T-helper 1 cell treated with Interleukin-12 subunit alpha and Interleukin-12 subunit beta and Interleukin-4 antibody, amounts not matched to agents 30 ng/mL and 1 ng/mL, for 36 hours (primary cell): ENCODE data around the gene KIR3DL1. TPM values are rescaled to one million over a fixed set of nuclear protein-coding genes. Genes with fewer than 3 reads are reported as not detected.
"Not testable (repeated sequence)": the region's sequence is repeated elsewhere in the genome, so short reads cannot be mapped to it uniquely, and the experiment has no call there.

ENCODE experiments used
- intact Hi-C: fragments of 100-400 bp; cut with micrococcal nuclease; formaldehyde crosslinking; loops from one replicate; pipeline ENCODE4 v1.15.1; 2024
- total RNA-seq: library from RNA; stranded (reverse); gene quantifications from 2 replicates; pipeline ENCODE4 v1.2.3, GENCODE V29; 2022

The KIR3DL1 gene
- 0.17 TPM in 1 of 2 replicates, not detected in the other for total RNA-seq

DNA sequence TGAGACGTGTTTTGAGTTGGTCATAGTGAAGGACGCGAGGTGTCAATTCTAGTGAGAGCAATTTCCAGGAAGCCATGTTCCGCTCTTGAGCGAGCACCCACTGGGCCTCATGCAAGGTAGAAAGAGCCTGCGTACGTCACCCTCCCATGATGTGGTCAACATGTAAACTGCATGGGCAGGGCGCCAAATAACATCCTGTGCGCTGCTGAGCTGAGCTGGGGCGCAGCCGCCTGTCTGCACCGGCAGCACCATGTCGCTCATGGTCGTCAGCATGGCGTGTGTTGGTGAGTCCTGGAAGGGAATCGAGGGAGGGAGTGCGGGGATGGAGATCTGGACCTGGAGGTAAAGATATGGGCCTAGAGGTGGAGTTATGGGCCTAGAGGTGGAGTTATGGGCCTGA lies at the start of gene KIR3DL1:
TSS of gene KIR3DL1 (plus strand) at position 218 of the 400 bp plus-strand sequence.
- intact Hi-C loops, result not testable (repeated sequence)

DNA sequence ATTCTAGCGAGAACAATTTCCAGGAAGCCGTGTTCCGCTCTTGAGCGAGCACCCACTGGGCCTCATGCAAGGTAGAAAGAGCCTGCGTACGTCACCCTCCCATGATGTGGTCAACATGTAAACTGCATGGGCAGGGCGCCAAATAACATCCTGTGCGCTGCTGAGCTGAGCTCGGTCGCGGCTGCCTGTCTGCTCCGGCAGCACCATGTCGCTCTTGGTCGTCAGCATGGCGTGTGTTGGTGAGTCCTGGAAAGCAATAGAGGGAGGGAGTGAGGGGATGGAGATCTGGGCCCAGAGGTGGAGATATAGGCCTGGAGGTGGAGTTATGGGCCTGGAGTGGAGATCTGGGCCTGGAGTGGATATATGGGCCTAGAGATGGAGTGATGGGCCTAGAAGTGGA lies 46.6 kb upstream of the KIR3DL1 start, which contains the start of gene KIR2DL1:
TSS of gene KIR2DL1 (plus strand) at position 148 of the 400 bp plus-strand sequence. CDS start at position 206, 58 bp downstream.
- intact Hi-C loops, result not testable (repeated sequence)

DNA sequence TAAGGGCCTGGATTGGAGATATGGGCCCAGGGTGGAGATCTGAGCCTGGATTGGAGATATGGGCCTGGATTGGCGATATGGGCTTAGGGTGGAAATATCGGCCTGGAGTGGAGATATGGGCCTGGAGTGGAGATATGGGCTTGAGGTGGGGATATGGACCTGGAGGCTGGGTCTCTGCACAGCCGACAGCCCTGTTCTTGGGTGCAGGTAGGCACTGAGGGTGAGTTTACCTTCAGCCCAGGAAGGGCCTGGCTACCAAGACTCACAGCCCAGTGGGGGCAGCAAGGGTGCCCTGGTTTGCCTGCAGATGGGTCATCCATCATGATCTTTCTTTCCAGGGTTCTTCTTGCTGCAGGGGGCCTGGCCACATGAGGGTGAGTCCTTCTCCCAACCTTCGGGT lies 45.8 kb upstream of the KIR3DL1 start:
- intact Hi-C loops, result not testable (repeated sequence)

DNA sequence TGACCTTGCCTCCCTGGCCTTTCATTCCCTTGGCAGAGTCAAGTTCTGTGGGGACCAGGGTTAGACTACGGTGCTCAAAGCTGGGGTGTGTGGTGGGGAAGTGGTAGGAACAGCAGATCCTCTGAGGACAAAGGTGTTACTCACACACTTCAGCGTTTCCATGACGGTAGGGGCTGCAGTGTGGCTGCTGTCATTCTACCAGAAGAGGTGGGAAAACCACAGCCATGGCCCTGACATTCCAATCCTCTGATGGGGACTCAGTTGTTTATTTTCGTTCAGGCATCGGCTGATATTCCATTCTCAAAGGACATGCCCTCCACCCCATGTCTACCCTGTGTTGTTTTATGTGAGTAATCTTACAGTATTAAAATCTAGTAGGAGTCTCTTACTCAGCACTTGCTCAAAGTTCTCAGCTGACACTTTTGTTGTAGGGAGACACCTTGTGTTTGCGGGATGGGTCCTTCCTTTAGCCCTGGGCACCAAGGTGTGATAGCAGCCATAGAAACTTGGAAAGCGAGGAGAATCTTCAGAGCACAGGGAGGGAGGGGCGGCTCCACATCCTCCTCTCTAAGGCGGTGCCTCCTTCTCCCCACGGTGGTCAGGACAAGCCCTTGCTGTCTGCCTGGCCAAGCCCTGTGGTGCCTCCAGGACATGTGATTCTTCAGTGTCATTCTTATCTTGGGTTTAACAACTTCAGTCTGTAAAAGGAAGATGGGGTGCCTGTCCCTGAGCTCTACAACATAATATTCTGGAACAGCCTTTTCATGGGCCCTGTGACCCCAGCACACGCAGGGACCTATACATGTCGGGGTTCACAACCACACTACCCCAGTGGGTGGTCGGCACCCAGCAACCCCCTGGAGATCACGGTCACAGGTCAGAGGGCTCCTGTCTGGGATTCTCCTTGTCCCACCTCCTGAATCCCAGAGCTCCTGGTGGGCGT lies 45.0 kb upstream of the KIR3DL1 start:
- intact Hi-C loops, result not testable (repeated sequence)

DNA sequence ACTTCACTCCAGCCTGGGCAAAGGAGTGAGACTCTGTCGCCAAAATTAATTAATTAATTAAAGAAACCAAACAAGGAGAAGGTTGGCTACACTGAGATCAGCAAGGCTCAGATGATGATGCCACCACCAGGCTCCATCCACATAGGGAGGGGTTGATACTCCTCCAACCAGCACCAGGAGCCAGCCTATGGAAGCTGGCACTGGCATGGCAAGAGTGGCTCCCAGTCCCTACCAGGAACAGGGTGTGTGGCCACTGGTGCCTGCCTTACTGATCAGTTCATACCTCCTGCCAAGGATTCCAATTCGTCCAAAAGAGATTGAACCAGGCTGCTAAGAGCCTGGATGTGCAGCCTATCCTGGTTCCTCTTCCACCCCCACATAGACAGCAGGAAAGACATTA lies 43.6 kb upstream of the KIR3DL1 start:
- intact Hi-C loops, result not testable (repeated sequence)

DNA sequence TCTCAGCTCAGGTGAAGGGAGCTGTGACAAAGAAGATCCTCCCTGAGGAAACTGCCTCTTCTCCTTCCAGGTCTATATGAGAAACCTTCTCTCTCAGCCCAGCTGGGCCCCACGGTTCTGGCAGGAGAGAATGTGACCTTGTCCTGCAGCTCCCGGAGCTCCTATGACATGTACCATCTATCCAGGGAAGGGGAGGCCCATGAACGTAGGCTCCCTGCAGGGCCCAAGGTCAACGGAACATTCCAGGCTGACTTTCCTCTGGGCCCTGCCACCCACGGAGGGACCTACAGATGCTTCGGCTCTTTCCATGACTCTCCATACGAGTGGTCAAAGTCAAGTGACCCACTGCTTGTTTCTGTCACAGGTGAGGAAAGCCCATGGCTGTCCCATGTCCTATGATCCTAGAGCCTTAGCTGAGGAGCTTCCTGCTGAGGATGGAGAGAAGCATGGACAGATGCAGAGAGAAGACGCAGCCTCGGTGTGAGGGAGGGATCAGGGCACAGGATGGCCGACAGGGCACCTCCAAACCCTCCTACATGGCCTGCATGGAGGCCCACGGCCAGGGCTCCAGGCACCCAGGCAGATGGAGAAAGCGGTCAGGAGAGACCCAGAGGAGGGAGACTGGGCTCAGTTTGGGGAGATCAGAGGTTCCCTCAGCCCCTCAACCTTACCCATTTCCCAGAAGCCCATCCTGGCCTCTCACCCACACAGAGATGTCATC lies 41.0 kb upstream of the KIR3DL1 start:
- intact Hi-C loops, result not testable (repeated sequence)

DNA sequence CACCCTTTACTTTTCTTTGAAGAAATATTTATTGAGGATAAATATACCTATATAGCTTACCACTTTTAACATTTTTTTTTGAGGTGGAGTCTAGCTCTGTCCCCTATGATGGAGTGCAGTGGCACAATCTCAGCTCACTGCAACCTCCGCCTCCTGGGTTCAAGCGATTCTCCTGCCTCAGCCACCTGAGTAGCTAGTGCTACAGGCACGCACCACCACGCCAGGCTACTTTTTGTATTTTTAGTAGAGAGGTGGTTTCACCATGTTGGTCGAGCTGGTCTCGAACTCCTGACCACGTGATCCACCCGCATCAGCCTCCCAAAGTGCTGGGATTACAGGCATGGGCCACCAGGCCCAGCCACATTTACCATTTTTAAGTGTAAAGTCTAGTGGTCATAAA lies 40.4 kb upstream of the KIR3DL1 start:
- intact Hi-C loops, result not testable (repeated sequence)

DNA sequence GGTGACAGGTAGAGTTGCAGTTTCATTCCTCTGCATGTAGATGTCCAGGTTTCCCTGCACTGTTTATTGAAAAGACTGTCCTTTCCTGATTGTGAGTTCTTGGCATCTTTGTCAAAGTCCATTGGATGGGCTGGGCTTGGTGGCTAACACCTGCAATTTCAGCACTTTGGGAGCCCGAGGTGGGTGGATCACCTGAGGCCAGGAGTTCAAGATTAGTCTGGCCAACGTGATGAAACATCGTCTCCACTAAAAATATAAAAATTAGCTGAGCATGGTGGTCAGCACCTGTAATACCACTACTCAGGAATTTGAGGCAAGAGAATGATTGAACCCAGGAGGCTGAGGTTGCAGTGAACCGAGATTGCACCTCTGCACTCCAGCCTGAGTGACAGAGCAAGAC lies 38.4 kb upstream of the KIR3DL1 start:
- intact Hi-C loops, result not testable (repeated sequence)

DNA sequence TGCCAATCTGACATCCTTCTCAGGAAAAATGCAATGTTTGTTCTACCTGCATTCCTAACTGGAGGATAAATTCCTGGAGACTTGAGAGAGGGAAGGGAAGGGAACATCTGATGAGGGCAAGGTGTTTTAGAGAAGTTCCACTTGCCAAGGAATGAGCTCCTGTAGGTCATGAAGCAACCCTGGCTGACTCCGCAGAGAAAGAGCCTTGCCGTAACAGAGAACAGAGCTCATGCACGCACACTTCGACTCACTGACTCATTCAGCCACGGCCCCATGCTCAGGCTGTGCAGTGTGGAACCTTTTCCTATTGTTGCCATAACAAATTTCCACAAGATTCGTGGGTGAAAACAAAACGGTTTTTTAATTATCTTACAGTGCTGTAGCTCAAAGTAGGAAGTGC lies 37.4 kb upstream of the KIR3DL1 start:
- intact Hi-C loops, result not testable (repeated sequence)

DNA sequence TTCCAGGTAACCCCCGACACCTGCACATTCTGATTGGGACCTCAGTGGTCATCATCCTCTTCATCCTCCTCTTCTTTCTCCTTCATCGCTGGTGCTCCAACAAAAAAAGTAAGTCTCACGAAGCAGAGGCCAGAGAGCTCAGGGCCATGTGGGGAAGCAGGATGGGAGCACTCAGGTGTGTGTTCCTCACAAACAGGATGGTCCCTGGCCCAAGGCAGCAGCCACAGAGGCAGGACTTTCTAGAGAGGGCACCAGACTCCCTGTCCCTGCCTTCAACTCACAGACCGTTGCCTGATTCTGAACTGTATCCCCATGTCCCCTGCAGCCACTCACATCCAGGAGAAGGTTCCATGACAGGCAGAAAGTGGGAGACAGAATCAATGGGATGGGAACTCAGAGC lies 33.4 kb upstream of the KIR3DL1 start:
- intact Hi-C loops, result not testable (repeated sequence)

DNA sequence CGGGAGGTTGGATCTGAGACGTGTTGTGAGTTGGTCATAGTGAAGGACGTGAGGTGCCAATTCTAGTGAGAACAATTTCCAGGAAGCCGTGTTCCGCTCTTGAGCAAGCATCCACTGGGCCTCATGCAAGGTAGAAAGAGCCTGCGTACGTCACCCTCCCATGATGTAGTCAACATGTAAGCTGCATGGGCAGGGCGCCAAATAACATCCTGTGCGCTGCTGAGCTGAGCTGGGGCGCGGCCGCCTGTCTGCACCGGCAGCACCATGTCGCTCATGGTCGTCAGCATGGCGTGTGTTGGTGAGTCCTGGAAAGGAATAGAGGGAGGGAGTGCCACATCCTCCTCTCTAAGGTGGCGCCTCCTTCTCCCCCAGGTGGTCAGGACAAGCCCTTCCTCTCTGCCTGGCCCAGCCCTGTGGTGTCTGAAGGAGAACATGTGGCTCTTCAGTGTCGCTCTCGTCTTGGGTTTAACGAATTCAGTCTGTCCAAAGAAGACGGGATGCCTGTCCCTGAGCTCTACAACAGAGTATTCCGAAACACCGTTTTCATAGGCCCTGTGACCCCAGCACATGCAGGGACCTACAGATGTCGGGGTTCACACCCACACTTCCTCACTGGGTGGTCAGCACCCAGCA lies 30.1 kb upstream of the KIR3DL1 start:
- intact Hi-C loops, result not testable (repeated sequence)

DNA sequence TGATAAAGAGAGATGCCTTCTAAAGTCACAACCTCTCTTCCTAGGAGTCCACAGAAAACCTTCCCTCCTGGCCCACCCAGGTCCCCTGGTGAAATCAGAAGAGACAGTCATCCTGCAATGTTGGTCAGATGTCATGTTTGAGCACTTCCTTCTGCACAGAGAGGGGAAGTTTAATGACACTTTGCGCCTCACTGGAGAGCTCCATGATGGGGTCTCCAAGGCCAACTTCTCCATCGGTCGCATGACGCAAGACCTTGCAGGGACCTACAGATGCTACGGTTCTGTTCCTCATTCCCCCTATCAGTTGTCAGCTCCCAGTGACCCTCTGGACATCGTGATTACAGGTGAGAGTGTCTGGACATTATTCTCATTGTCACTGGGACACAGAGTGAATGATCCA lies 28.1 kb upstream of the KIR3DL1 start:
- intact Hi-C loops, result not testable (repeated sequence)

DNA sequence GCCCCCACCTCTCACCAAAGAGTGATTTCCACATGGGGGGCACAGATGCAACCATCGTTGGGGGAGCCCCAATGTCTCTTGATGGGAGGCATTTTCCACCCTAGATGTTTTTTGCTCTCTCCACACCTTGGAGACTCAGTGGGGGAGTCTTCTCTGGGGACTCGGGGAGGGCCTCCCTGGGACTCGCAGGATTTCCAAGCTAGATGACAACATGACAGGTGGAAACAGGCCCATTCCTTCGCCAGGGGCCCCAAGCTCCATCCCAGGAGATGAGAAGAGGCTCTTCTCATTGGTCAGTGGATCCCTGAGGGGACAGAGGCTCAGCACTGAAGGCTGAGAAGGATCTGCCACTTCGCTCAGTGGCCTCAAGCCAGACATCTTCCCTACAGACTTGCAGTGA lies 25.6 kb upstream of the KIR3DL1 start:
- intact Hi-C loops, result no loop called here

DNA sequence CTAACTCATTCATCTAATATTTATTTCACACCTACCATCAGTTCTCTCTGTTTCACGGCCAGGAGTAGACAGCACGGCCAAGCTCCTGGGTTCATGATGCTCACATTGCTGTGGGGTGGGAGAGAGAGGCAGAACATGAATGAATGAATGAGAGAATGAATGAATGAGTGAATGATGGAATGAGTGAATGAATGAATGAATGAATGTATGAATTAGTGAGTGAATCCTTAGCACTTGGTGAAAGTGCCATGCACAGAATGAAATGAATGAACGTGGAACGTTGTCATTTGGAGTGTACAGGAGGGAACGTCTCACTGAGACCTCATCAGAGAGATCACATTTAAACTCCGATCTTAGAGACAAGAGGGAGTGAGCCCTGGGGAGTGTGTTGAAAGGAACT lies 24.8 kb upstream of the KIR3DL1 start:
- intact Hi-C loops, result no loop called here

DNA sequence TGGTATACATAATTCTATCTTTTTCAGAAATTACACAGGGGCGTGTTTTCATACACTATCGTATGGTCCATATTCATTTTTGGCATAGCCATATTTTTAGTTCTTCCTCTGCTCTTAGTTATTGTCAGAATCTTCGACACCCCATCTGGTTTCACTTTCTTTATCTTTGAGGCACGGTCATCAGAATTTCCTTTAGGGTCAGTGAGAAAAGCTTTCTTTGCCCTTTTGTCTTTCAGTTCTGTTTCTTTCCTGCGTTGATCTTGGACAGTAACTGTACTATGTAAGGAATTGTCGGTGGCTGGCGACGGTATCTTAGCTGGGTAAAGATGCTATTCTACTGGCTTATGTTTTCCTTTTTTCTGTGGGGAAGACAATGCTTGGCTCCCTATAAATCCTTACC lies 23.5 kb upstream of the KIR3DL1 start:
- intact Hi-C loops, result no loop called here

DNA sequence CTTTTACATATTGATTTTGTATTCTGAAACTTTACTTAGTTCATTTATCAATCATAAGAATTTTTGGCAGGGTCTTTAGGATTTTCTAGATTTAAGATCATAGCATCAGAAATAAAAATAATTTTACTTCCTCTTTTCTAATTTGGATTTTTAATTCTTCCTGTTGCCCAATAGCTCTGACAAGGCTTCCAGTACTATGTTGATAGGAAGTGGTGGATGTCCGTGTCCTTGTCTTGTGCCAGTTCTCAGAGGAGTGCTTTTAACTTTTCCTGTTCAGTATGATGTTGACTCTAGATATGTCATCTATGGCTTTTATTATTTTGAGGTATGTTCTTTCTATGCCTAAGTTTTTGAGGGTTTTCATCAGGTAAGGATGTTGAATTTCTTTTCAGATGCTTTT lies 20.5 kb upstream of the KIR3DL1 start:
- intact Hi-C loops, result no loop called here

DNA sequence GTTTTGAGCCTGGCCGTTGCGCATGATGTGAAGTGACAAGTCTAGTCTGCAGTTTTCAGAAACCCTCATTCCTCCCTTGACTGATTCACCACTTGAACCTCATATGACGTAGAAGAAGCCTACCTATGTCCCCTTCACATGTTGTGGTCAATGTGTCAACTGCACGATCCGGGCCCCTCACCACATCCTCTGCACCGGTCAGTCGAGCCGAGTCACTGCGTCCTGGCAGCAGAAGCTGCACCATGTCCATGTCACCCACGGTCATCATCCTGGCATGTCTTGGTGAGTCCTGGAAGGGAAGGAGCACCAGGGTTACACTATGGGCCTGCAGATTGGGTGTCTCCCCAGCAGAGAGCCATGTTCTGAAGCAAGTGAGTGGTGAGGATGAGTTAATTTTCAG lies 12.9 kb upstream of the KIR3DL1 start, which contains the start of gene KIR2DL4:
TSS of gene KIR2DL4 (plus strand) at position 201 of the 400 bp plus-strand sequence. CDS start at position 243, 42 bp downstream.
- intact Hi-C loops, result no loop called here

DNA sequence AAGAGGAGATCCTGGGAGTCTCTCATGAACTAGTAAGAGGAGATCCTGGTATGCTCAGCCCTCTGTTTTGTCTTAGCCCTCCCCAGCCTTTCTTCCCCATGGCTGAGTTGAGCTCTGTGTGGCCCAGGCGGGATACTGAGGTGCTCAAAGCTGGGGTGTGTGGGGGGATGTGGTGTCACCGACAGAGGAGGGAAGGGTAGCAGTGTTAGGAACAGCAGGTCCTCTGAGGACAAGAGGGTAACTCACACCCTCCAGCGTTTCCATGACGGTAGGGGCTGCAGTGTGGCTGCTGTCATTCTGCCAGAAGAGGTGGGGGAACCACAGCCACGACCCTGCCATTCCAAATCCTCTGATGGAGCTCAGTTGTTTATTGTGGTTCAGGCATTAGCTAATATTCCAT lies 12.2 kb upstream of the KIR3DL1 start:
- intact Hi-C loops, result no loop called here

DNA sequence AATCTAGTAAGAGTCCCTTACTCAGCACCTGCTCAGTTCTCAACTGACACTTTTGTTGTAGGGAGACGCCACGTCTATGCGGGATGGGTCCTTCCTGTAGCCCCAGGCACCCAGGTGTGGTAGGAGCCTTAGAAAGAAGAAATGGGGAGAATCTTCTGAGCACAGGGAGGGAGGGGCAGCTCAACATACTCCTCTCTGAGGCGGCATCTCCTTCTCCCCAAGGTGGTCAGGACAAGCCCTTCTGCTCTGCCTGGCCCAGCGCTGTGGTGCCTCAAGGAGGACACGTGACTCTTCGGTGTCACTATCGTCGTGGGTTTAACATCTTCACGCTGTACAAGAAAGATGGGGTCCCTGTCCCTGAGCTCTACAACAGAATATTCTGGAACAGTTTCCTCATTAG lies 11.7 kb upstream of the KIR3DL1 start:
- intact Hi-C loops, result no loop called here

DNA sequence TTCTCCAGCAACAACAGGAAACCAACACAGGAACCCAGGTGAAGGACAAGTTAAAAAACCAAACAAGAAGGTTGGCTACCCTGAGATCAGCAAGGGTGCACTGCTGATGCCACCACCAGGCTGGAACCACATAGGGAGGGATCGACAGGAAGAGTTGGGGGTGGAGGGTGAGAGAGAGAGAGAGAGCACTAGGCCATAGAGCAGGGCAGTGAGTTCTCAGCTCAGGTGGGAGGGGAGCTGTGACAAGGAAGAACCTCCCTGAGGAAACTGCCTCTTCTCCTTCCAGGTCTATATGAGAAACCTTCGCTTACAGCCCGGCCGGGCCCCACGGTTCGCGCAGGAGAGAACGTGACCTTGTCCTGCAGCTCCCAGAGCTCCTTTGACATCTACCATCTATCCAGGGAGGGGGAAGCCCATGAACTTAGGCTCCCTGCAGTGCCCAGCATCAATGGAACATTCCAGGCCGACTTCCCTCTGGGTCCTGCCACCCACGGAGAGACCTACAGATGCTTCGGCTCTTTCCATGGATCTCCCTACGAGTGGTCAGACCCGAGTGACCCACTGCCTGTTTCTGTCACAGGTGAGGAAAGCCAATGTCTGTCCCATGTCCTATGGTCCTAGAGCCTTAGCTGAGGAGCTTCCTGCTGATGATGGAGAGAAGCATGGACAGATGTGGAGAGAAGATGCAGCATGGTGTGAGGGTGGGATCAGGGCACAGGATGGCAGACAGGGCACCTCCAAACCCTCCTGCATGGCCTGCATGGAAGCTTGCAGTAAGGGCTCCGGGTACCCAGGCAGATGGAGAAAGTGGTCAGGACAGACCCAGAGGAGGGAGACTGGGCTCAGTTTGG lies 10.4 kb upstream of the KIR3DL1 start:
- intact Hi-C loops, result no loop called here

DNA sequence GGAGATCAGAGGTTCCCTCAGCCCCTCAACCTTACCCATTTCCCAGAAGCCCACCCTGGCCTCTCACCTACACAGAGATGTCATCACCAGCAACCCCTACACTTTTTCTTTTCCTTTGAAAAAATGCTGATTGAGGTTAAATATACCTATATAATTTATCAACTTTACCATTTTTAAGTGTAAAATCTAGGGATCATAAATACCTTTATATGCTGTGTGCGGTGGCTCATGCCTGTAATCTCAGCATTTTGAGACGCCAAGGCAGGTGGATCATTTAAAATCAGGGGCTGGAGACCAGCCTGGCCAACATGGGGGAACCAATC lies 9.8 kb upstream of the KIR3DL1 start:
- intact Hi-C loops, result no loop called here
